GM12892 (cell line): Measurements from ENCODE around the gene DGCR2.
"Not testable (repeated sequence)": the region's sequence is repeated elsewhere in the genome, so short reads cannot be mapped to it uniquely, and the experiment has no call there.

ENCODE experiments used
- DNase-seq: peaks from one replicate; pipeline ENCODE4 v3.0.0; 2011; ENCODE audit not compliant: insufficient read length
- FAIRE-seq: peaks from 2 replicates; lab custom pipeline; 2011; peaks lifted over from hg19 to GRCh38; lab: Jason Lieb, UNC
- POLR2A ChIP-seq: IDR thresholded peaks from 2 replicates; pipeline ENCODE4 v1.6.1; 2011; ENCODE audit warnings: low read depth, low read length, control low read depth
- POLR2AphosphoS5 ChIP-seq: IDR thresholded peaks from 2 replicates; pipeline ENCODE4 v1.6.1; 2011; ENCODE audit warnings: low read depth, low read length, control low read depth
- TAF1 ChIP-seq: IDR thresholded peaks from 2 replicates; pipeline ENCODE4 v1.6.1; 2011; ENCODE audit warnings: low read depth, mild to moderate bottlenecking, control low read depth, low read length, borderline replicate concordance

DGCR2 gene

DNA sequence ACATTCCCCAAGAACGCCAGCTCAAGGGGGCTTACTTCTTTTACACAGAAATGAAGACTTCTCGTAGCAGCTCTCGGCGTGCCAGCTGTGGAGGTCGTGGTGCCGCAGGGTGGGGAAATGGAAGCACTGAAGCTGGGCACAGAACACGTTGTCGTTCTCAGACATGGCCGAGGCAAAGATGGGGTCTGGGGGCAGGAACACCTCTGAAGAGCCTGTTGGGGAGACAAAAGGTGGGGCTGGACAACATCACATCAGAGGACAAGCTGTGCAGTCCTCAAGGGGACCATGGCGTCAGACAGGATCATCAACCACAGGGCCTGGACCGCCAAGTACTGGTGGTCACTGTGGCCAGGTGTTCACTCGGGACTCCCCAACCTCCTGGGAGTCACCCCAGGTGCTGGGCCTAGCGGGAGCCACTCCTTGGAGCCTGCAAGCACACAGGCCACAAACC is 65.2 kb downstream of the DGCR2 start:
- no peak for TF ChIP-seq POLR2AphosphoS5
- TF ChIP-seq TAF1 = no peak
- TF ChIP-seq POLR2A = no peak
- FAIRE-seq = no peak
- no peak for DNase-seq

DNA sequence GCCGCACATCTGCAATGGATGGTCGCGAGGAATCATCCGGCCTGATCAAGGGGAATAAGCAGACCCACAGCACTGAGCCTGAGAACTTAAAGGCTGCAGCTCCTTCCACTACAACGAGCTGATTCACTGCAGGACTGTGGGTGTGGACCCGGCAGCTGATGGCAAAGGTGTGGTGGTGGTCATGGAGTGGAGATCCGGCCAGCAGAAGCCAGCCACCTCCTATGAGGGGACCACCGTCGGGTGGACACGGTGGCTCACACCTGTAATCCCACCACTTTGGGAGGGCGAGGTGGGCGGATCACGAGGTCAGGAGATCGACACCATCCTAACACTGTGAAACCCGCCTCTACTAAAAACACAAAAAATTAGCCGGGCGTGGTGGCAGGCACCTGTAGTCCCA is 66.4 kb downstream of the DGCR2 start:
- no peak for DNase-seq
- TF ChIP-seq POLR2AphosphoS5 = no peak
- TF ChIP-seq POLR2A = no peak
- TF ChIP-seq TAF1 = no peak
- no peak for FAIRE-seq

DNA sequence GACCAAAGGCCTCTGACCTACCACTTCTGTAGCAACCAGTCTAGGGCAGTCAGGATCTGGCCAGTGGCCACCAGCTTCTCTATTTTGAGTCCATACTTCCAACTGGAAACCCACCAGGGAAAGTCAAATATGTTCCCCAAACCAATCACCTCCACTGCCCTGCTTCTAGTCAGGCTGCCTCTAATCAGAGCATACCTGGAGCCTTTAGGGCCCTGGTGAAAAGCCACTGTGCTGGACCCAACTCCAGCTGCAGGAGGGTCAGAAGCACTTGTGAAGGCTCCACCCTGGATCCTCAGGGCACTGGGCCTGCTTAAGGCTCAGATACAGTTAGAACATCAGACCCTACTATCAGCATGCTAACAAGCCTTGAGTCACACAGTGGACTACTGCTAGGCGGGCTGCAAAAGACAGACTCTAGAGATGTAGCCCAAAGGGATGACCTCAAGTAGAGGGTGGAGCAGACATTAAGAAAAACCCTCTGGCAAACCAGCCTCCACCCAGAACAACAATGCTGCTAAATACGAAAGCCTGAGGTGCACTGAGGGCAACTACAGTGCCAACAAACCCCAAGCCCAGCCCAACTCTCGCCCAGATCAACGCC is 69.2 kb downstream of the DGCR2 start:
- TF ChIP-seq POLR2AphosphoS5 (no peak), TAF1 (no peak), POLR2A (no peak)
- DNase-seq = no peak
- no peak for FAIRE-seq

DNA sequence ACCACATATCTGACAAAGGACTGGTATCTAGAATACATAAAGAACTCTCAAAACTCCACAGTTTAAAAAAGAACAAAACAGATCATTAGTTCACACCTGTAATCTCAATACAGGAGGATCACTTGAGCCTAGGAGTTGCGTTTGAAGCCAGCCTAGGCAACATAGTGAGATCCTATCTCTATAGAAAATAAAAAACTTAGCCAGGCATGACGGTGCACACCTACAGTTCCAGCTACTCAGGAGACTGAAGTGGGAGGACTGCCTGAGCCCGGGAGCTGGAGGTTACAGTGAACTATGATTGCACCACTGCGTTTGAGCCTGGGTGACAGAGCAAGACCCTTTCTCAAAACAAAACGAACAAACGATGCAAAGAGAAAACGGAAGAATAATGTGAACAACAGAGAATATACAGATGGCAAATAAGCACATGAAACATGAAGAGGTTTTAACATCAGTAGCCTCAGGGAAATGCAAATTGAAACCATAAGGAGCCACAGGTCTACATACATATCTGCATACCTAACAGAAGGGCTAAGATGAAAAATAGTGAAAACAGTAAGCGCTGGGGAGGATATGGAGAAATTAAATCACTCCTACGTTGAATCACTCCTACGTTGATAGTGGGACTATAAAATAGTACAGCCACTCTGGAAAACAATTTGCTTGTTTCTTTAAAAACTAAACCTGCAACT is 70.7 kb downstream of the DGCR2 start:
- DNase-seq (no peak), FAIRE-seq (no peak)
- TF ChIP-seq TAF1 (no peak), POLR2A (no peak), POLR2AphosphoS5 (no peak)

DNA sequence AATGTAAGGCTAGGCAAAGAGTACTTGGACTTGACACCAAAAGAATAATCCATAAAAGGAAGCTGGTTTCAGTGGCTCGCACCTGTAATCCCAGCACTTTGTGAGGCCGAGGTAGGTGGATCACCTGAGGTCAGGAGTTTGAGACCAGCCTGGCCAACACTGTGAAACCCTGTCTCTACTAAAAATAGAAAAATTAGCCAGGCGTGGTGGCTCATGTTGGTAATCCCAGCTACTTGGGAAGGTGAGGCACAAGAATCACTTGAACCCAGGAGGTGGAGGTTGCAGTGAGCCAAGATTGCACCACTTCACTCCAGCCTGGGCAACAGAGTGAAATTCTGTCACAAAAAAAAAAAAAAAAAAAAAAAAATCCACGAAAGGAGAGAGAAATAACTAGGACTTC is 71.4 kb downstream of the DGCR2 start:
- not testable (repeated sequence) for DNase-seq, FAIRE-seq

DNA sequence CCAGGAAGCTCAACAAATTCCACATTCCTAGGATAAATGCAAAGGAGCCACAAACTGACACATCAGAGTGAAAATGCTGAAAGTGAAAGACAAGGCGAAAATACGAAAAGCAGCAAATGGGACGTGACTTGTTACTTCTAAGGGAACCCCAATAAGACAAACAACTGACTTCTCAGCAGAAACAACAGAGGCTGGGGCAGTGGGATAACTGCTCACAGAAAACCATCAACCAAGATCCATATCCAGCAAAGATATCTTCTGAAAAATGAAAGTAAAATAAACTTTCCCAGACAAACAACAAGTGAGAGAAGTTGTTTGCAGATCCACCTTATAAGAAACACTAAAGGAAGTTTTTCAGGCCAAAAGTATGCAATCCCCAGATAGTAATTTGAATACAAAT is 72.1 kb downstream of the DGCR2 start:
- FAIRE-seq = no peak
- DNase-seq = no peak
- TF ChIP-seq POLR2AphosphoS5 (no peak), TAF1 (no peak), POLR2A (no peak)

DNA sequence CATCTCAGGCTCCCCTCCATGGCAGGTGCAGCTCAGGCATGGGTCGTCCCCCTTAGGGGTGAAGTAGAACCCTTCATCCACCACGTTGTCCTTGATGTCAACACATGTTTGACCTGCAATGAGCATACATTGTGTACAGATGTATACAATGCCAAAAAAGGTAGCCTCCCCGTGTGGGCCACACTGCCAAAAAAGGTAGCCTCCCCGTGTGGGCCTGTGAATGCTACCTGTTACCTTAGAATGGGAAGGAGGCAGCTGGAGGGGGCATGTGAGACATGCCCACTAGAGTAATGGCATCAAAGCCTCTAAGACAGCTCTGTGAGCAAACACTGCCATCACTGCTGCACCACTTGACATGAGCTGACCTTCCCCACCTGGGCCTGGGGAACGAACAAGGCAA is 73.7 kb downstream of the DGCR2 start:
- no peak for FAIRE-seq
- TF ChIP-seq TAF1 (no peak), POLR2A (no peak), POLR2AphosphoS5 (no peak)
- no peak for DNase-seq

DNA sequence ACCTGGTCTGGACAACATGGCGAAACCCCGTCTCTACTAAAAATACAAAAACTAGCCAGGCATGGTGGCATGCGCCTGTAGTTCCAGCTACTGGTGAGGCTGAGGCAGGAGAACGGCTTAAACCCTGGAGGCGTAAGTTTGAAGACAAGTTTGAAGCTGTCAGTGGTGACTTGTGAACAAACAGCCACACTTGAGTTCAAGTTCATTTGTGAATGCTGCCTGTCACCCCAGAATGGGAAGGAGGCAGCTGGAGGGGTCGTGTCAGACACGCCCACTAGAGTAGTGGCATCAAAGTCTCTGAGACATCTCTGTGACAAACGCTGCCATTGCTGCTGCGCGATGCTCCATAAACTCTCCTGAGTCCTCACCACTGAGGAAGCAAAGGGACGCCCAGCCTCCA is 74.2 kb downstream of the DGCR2 start:
- DNase-seq (no peak), FAIRE-seq (no peak)
- TF ChIP-seq TAF1 (no peak), POLR2AphosphoS5 (no peak), POLR2A (no peak)

DNA sequence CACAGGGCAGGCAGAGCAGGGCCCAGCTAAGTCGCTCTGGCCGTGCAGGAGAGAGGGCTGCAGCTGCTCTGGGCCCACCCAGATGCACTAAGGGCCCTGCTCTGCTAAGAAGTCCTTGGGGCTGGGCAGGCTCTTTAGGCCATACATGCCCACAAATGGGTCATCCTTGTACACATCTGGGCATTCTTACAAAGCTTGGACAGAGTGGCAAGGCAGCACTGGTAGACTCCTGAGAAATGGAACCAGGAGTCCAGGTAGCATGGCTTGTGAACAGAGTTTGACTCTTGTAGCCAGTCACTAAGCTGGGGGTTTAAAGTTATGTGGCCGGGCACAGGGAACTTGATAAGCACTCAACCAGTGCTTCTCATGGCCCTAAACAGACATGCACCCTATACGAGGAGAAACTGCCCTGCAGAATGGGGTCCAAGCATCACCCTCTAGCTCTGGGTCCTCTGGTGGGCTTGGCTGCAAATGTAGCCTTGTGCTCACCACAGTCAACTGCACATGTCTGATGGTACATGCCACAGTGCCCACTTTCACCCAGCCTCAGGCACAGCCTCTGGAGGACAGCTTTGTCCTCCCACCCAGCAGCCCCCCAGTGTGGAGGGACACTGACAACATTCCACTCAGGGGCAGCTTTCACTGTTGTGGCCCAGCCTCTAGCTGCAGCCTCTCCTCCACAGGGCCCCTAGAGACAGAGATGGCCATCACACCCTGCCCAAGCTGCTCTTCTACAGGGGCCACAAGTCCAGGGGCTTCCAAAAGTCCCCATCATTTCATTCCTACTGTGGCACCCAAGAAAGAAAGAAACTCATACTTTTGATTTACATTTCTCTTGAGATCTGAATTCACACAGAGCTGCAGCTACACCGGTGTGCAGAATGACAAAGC is 75.2 kb downstream of the DGCR2 start:
- no peak for DNase-seq
- FAIRE-seq = no peak
- TF ChIP-seq POLR2AphosphoS5 = no peak
- TF ChIP-seq TAF1 = no peak
- no peak for TF ChIP-seq POLR2A

DNA sequence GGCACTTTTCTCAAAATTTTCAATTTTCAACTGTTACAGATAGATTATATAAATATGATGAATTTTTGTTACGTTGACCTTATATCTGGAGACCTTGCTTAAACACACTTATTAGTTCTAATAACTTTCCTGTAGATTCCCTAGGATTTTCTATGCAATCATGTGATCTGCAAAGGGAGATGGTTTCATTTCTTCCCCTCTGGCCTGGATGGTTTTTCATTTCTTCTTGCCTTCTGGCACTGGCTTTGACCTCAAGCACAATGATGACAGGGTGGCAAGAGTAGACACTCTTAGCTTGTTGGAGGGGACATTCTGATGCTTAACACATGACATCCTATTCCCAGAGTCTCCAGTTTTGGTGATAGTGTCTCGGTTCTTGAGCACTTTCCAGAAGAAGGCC is 75.9 kb downstream of the DGCR2 start:
- TF ChIP-seq POLR2AphosphoS5 (no peak), POLR2A (no peak), TAF1 (no peak)
- FAIRE-seq (no peak), DNase-seq (no peak)

DNA sequence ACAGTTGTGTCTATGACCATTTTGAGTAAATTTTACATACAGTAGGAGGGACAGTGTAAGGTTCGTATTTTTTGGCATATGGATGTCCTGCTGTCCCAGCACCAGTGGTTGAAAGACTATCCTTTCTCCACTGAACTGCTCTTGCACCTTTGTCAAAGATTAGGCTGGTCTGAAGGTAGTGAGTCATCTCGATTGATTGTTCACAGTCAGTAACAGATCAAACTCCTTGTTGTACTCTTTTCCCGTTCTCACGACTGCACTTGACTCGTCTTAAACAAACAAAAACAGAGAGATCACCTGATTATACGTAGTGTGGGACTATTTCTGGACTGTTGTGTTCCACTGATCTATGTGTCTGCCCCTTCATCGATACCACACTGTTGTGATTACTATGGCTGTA is 77.1 kb downstream of the DGCR2 start:
- no peak for TF ChIP-seq TAF1
- TF ChIP-seq POLR2A = no peak
- TF ChIP-seq POLR2AphosphoS5 = no peak
- FAIRE-seq (no peak), DNase-seq (no peak)

DNA sequence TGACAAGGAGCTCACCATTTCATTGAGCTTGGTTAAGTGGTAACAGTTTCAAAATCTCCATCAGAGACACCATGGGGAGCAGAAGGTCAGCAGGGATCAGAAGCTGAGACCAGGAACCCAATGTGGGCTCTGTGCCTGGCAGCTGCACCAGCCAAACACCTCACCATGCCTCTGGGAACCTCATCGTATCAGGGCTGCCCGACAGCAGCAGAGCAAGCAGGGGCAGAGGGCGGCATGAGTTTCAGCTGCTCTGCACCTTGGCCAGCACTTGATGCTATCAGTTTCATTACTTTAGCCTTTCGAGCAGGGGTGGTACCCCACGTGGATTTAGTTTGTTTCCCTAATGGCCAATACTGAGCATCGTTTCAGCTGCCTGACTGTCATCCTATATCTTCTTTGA is 77.8 kb downstream of the DGCR2 start:
- FAIRE-seq (no peak), DNase-seq (no peak)
- TF ChIP-seq POLR2AphosphoS5 (no peak), TAF1 (no peak), POLR2A (no peak)
